Esophagus muscularis mucosa (tissue), 4 donors: ENCODE measurements around the gene RCHY1. TPM values are rescaled to one million over a fixed set of nuclear protein-coding genes. Genes with fewer than 3 reads are reported as not detected.
A peak's percentile ranks its signal among the peaks of the same experiment; 100 is the strongest.

Source experiments
- DNase-seq: peaks from one replicate; pipeline ENCODE4 v3.0.0-alpha.2; 2017; ENCODE audit errors: extremely low spot score
- H3K27ac ChIP-seq, 4 donors: fragments of 200-600 bp; sonication (generic); replicated peaks in 1 of 4; 1 replicate in 3 of 4; 2 replicates in 1 of 4; pipeline ENCODE4 v1.5.1; 2016 to 2019; ENCODE audit warnings: mild to moderate bottlenecking in 1 of 4
- H3K27me3 ChIP-seq, 4 donors: fragments of 200-600 bp; sonication (generic); one replicate each; pipeline versions ENCODE4 v1.5.1 to v1.6.0; 2016 to 2019
- H3K36me3 ChIP-seq, 4 donors: fragments of 200-600 bp; sonication (generic); one replicate each; pipeline ENCODE4 v1.5.1; 2016 to 2019
- H3K4me1 ChIP-seq, 4 donors: fragments of 200-600 bp; sonication (generic); one replicate each; pipeline ENCODE4 v1.5.1; 2016 to 2019
- H3K4me3 ChIP-seq, 4 donors: fragments of 200-600 bp; sonication (generic); 1 replicate in 2 of 4; 2 replicates in 2 of 4; pipeline ENCODE4 v1.5.1; 2016 to 2019; ENCODE audit warnings: mild to moderate bottlenecking in 4 of 4, moderate library complexity in 1 of 4
- H3K9me3 ChIP-seq, 4 donors: fragments of 200-600 bp; sonication (generic); 1 replicate in 3 of 4; 2 replicates in 1 of 4; pipeline ENCODE4 v1.5.1; 2016 to 2019
- EP300 ChIP-seq: sonication (generic); formaldehyde crosslinking; IDR thresholded peaks from one replicate; pipeline ENCODE4 v1.6.1; 2017; ENCODE audit warnings: antibody characterized with exemption
- POLR2A ChIP-seq: fragments of 450-650 bp; IDR thresholded peaks from one replicate; pipeline ENCODE4 v1.6.1; 2017; ENCODE audit warnings: antibody characterized with exemption, moderate library complexity, mild to moderate bottlenecking, low read depth
- POLR2AphosphoS5 ChIP-seq, 2 donors: sonication (generic); formaldehyde crosslinking; IDR thresholded peaks; one replicate each; pipeline ENCODE4 v1.6.1; 2017; ENCODE audit warnings: antibody characterized with exemption in 2 of 2
- WGBS: methylation state at CpG from one replicate; pipeline ENCODE4 v1.1.5; 2018; 5-methylcytosine and 5-hydroxymethylcytosine counted together
- intact Hi-C: fragments of 100-400 bp; cut with DNase I; formaldehyde crosslinking; loops from one replicate; pipeline ENCODE4 v1.15.1; 2023
- total RNA-seq, 4 donors: library from RNA; depleted of rRNA; stranded (reverse); fragments of >200 nt; gene quantifications; one replicate each; pipeline versions ENCODE4 v1.1.0 to v1.2.1, GENCODE V29; 2016
- TF ChIP-seq, protein P1 (sequence below), 3 experiments: fragments of 200-600 bp in 2 of 3; fragments of 450-650 bp in 1 of 3; sonication (generic) in 2 of 3; IDR thresholded peaks; one replicate each; pipeline ENCODE4 v1.5.1; 2017 to 2019; ENCODE audit warnings: antibody characterized with exemption in 3 of 3, mild to moderate bottlenecking in 2 of 3, moderate library complexity in 1 of 3

The RCHY1 gene
- 10 to 100 TPM; 10.9 to 20.8 (median 18.4) TPM for total RNA-seq

DNA sequence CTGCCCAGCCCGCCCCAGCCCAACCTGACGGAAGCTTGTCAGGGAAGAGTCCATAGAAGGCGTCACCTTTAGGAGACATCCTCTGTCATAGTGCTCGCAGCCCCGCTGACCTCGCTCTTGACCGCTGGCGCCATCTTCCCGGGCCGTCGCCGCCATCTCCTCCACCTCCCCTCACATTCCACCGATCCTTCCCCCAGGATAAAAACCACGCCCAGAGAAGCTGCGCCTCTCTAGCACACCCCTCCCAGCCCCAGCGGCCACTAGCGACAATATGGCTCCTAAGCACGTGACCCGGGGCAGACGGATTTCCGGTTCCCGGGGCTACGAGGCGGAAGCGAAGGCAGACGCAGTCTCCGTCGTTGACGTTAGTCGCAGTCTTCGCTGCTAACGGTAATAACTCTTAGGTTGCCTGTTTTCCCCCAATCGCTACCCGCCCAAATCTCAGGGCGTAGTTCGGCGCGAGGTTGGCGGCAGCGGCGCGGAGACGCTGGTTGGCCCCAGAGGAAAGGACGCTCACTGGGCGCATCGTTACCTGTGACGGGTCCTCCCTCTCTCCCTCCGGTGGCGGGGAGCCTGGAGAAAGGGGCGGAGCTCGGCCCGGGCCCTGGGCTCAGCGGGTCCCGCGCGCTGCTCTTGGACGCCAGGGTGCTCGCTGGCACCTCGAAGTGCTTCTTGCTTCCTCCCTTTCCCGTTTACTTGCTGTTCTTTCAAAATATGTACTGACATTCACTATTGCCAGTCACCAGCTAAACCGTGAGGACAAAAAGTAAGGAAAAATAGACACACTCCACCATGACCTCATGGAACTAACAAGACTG lies at the start of gene RCHY1, which contains the start of gene THAP6:
RCHY1 (minus strand) TSS at position 273 of the 818 bp plus-strand sequence; CDS start at position 156, 117 bp downstream.
THAP6 (plus strand) TSS at position 343 of the 818 bp plus-strand sequence. CDS start 980 bp downstream, outside the sequence.
- H3K27me3 ChIP-seq, result no peaks in the 10 kb centered on the region
- TF ChIP-seq, protein P1, sequence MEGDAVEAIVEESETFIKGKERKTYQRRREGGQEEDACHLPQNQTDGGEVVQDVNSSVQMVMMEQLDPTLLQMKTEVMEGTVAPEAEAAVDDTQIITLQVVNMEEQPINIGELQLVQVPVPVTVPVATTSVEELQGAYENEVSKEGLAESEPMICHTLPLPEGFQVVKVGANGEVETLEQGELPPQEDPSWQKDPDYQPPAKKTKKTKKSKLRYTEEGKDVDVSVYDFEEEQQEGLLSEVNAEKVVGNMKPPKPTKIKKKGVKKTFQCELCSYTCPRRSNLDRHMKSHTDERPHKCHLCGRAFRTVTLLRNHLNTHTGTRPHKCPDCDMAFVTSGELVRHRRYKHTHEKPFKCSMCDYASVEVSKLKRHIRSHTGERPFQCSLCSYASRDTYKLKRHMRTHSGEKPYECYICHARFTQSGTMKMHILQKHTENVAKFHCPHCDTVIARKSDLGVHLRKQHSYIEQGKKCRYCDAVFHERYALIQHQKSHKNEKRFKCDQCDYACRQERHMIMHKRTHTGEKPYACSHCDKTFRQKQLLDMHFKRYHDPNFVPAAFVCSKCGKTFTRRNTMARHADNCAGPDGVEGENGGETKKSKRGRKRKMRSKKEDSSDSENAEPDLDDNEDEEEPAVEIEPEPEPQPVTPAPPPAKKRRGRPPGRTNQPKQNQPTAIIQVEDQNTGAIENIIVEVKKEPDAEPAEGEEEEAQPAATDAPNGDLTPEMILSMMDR (IDR thresholded peaks at IDR 0.05), result no peak
- TF ChIP-seq POLR2AphosphoS5 (IDR thresholded peaks at IDR 0.05) (peak; percentile 97), POLR2A (peak; percentile 49)
- intact Hi-C loops, result no loop called here
- peak within 1 kb of the TSS; percentile 91 to 97 (median 94) for H3K27ac ChIP-seq
- no peaks in the 10 kb centered on the region for H3K9me3 ChIP-seq
- DNase-seq, result peak; percentile 99
- under 1% methylated on average over 61 of the region's 61 CpGs for WGBS
- H3K4me1 ChIP-seq, result peaks cover 29 to 64% (median 52%) of the 10 kb centered on the region in 4 donors
- peak within 1 kb of the TSS; percentile 67 to 88 (median 74) for H3K4me3 ChIP-seq
- peaks cover 5 to 27% (median 10%) of the 10 kb centered on the region in 4 donors for H3K36me3 ChIP-seq

DNA sequence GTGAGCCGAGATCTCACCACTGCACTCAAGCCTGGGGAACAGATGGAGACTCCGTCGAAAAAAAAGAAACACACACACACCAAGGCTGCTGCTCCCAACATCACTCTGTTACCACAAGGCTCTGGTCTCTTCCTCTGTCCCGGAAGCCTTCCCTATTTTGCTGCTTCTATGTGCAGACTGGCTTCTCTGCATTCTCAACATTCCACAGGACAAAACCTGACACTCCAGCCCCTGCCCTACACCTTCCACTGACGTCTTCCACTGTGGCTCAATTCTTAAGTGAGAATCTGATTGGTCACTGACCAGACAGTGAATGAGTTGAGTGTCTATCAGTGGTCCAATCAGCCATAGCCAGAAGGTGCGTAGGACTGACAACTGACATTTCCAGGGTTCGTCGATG lies 47.6 kb upstream of the RCHY1 start:
- H3K27me3 ChIP-seq, result no peaks in the 10 kb centered on the region
- H3K9me3 ChIP-seq, result no peaks in the 10 kb centered on the region
- no peak overlapping the region for H3K27ac ChIP-seq
- WGBS, result 76% methylated on average over 8 of the region's 8 CpGs
- TF ChIP-seq, protein P1 (IDR thresholded peaks at IDR 0.05), result no peak
- no peak overlapping the region for H3K4me3 ChIP-seq
- H3K36me3 ChIP-seq, result no peaks in the 10 kb centered on the region
- no peak for DNase-seq
- H3K4me1 ChIP-seq, result no peaks in the 10 kb centered on the region
- intact Hi-C loops, result no loop called here

DNA sequence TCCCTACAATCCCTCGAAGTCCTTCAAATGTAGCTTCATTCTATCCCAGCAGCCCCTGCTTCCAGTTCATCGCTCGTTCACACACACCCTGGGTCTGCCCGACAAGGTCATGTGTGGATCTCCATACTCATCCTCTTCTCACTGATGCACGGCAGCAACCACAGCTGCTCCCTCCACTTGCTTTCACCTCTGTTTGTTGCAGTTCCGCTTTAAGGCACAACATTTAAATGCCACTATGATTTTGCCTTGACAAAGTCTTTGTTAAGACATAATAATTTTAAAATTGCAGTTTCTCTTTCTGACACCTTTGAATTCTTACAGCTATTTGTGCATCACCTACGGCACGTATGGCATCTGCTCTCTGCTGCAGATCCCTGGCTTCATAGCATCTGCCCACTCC lies 43.5 kb upstream of the RCHY1 start:
- no peak overlapping the region for H3K27ac ChIP-seq
- no peak overlapping the region for H3K4me3 ChIP-seq
- no peak for DNase-seq
- no peak for TF ChIP-seq POLR2A
- TF ChIP-seq POLR2AphosphoS5 (IDR thresholded peaks at IDR 0.05), result no peak
- no peak for TF ChIP-seq EP300
- TF ChIP-seq, protein P1 (IDR thresholded peaks at IDR 0.05), result no peak
- no peaks in the 10 kb centered on the region for H3K4me1 ChIP-seq
- WGBS, result 86% methylated on average over 8 of the region's 8 CpGs
- intact Hi-C loops, result no loop called here
- peaks cover 0 to 3% (median 0%) of the 10 kb centered on the region in 4 donors for H3K27me3 ChIP-seq
- no peaks in the 10 kb centered on the region for H3K36me3 ChIP-seq
- H3K9me3 ChIP-seq, result no peaks in the 10 kb centered on the region

DNA sequence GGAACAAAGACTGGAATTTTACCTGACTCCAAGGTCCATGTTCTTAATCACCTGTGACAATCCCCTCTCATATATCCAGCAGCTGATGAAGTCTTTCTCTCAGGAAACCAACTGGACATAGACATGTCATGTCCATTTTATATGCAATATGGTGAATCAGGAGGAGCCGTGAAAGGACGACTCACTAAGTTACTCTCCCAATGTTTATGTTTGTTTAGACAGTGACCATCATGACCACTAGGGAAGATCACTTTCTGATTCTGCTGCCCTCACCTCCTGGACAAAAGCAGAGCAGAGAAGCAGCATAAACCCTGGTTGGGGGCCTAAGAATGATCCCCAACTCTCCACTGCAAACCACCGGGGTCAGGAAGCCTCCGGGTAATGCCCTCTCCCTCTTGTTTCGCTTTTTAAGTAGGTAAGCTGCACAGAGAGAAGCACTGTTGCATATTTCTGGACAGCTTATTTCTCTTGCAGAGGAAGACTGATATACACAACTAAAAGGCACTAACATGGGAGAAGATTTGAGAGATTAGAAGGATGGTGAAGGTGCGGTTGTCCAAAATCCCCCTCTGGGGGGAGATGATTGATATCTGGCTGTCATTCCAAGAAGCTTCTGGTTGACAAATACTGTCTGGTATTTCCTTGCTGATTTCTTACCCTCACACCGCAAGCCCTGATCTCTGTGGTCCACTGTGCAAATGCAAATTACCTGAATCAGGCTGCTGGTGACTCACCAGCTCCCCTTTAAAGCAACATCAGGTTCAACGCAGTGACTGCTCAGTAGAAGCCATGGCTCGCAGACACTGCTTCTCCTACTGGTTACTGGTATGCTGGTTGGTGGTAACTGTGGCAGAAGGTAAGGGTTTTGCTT lies 41.3 kb upstream of the RCHY1 start, which contains the start of gene ODAPH:
ODAPH (plus strand) TSS at position 773 of the 871 bp plus-strand sequence; CDS start at position 790, 17 bp downstream.
- no peaks in the 10 kb centered on the region for H3K4me1 ChIP-seq
- 66% methylated on average over 9 of the region's 9 CpGs for WGBS
- intact Hi-C loops, result no loop called here
- H3K4me3 ChIP-seq, result no peak within 1 kb of the TSS
- H3K27me3 ChIP-seq, result peaks cover 0 to 3% (median 0%) of the 10 kb centered on the region in 4 donors
- no peak within 1 kb of the TSS for H3K27ac ChIP-seq
- H3K36me3 ChIP-seq, result no peaks in the 10 kb centered on the region
- H3K9me3 ChIP-seq, result no peaks in the 10 kb centered on the region
- no peak for DNase-seq
- TF ChIP-seq POLR2AphosphoS5 (IDR thresholded peaks at IDR 0.05) (no peak), EP300 (no peak), POLR2A (no peak)
- TF ChIP-seq, protein P1 (IDR thresholded peaks at IDR 0.05), result no peak
